ENCODE data around the gene PKMYT1. TPM values are rescaled to one million over a fixed set of nuclear protein-coding genes. Genes with fewer than 3 reads are reported as not detected.

Gene PKMYT1
- total and polyA plus RNA-seq, 9 of the 15 experiments (the other 6 are each of a cell fraction or from before 2014, with no cell fraction given) = 8.7 to 201 (median 37.8) TPM

- TF ChIP-seq, protein P1, sequence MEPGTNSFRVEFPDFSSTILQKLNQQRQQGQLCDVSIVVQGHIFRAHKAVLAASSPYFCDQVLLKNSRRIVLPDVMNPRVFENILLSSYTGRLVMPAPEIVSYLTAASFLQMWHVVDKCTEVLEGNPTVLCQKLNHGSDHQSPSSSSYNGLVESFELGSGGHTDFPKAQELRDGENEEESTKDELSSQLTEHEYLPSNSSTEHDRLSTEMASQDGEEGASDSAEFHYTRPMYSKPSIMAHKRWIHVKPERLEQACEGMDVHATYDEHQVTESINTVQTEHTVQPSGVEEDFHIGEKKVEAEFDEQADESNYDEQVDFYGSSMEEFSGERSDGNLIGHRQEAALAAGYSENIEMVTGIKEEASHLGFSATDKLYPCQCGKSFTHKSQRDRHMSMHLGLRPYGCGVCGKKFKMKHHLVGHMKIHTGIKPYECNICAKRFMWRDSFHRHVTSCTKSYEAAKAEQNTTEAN (CRISPR knock-in tag; IDR thresholded peaks at IDR 0.05) = no peak
- TF ChIP-seq MAZ (CRISPR knock-in tag; conservative IDR thresholded peaks at IDR 0.05 in 1 of 2, IDR thresholded peaks at IDR 0.05 in 1 of 2) (no peak), ARID2 (IDR thresholded peaks at IDR 0.05) (no peak), ZNF212 (CRISPR knock-in tag; IDR thresholded peaks at IDR 0.05) (no peak), ZNF785 (CRISPR knock-in tag; IDR thresholded peaks at IDR 0.05) (no peak), FOSL1 (tag; conservative IDR thresholded peaks at IDR 0.05) (no peak), EHMT2 (IDR thresholded peaks at IDR 0.05) (no peak), HNRNPK (IDR thresholded peaks at IDR 0.05; ENCODE audit: low read depth, low read length, poor library complexity, severe bottlenecking) (no peak), JUN (IDR thresholded peaks at IDR 0.05; ENCODE audit: borderline replicate concordance, low read depth, low read length) (no peak), JUN (CRISPR knock-in tag; IDR thresholded peaks at IDR 0.05; ENCODE audit: borderline replicate concordance) (no peak; the same call in 1 of the 2 replicates), MTA2 (IDR thresholded peaks at IDR 0.05; ENCODE audit: low read depth) (no peak), ZNF518B (CRISPR knock-in tag; IDR thresholded peaks at IDR 0.05) (no peak), CHD1 (IDR thresholded peaks at IDR 0.05; ENCODE audit: low read length) (no peak), CCNT2 (IDR thresholded peaks at IDR 0.05; ENCODE audit: borderline replicate concordance, extremely low read depth, insufficient read length, low read depth, low read length) (peak; percentile 54), SMARCB1 (IDR thresholded peaks at IDR 0.05; ENCODE audit: insufficient read length, low read depth) (no peak), ZNF766 (CRISPR knock-in tag; conservative IDR thresholded peaks at IDR 0.05) (no peak), POLR2G (IDR thresholded peaks at IDR 0.05; ENCODE audit: low read depth, low read length) (peak; percentile 73), ZBTB7A (IDR thresholded peaks at IDR 0.05; ENCODE audit: borderline replicate concordance, control insufficient read depth, low read depth, low read length) (peak; percentile 97), ZC3H11A (IDR thresholded peaks at IDR 0.05; ENCODE audit: low read depth, low read length) (no peak), ZNF140 (CRISPR knock-in tag; IDR thresholded peaks at IDR 0.05) (no peak), TCFL5 (CRISPR knock-in tag; conservative IDR thresholded peaks at IDR 0.05) (no peak), VEZF1 (CRISPR knock-in tag; IDR thresholded peaks at IDR 0.05) (peak; percentile 23), FOXA1 (IDR thresholded peaks at IDR 0.05; ENCODE audit: borderline replicate concordance) (no peak)
Observed at GRCh38 chr16:2963723-2964474, 16.3 kb downstream of the PKMYT1 start, which contains the start of gene KREMEN2 (continued).
